HepG2 (cell line): ENCODE data around the gene C5orf52.

Experiments
- CHD2 ChIP-seq: IDR thresholded peaks from 2 replicates; pipeline ENCODE4 v1.6.1; 2011; ENCODE audit warnings: low read depth, low read length, improper control_type of control experiment
- TF ChIP-seq, protein P1 (sequence below): sonication (generic); formaldehyde crosslinking; IDR thresholded peaks from 2 replicates; pipeline ENCODE4 v1.4.0; 2020; ENCODE audit warnings: missing genetic modification reagents, mild to moderate bottlenecking, borderline replicate concordance

DNA sequence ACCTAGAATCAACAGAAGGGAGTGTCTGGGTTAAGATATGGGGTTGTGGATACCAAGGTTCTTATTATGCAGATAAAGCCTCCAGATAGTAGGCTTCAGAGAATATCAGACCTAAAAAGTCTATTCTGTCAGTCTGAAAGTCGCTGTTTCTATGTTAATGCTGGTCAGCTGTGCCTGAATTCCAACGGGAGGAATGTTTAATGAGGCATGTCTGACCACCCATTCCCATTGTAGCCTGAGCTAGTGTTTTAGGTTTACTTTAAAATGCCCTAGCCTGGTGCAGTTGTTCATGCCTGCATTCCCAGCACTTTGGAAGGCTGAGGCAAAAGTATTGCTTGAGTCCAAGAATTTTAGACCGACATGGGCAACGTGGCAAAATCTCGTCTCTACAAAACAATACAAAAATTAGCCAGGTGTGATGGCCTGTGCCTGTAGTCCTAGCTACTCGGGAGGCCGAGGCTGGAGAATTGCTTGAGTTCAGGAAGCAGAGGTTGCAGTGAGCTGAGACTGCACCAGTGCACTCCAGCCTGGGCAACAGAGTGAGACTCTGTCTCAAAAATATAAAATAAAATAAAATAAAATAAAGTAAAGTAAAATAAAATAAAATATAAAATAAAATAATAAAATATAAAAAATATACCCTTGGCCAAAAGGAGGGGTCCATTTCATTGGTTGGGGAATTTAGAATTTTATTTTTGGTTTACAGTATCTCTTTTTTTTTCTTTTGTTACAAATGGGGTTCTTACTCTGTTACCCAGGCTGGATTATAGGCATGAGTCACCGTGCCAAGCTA, 11.3 kb upstream of the C5orf52 start:
- no peak for TF ChIP-seq CHD2
- TF ChIP-seq, protein P1, sequence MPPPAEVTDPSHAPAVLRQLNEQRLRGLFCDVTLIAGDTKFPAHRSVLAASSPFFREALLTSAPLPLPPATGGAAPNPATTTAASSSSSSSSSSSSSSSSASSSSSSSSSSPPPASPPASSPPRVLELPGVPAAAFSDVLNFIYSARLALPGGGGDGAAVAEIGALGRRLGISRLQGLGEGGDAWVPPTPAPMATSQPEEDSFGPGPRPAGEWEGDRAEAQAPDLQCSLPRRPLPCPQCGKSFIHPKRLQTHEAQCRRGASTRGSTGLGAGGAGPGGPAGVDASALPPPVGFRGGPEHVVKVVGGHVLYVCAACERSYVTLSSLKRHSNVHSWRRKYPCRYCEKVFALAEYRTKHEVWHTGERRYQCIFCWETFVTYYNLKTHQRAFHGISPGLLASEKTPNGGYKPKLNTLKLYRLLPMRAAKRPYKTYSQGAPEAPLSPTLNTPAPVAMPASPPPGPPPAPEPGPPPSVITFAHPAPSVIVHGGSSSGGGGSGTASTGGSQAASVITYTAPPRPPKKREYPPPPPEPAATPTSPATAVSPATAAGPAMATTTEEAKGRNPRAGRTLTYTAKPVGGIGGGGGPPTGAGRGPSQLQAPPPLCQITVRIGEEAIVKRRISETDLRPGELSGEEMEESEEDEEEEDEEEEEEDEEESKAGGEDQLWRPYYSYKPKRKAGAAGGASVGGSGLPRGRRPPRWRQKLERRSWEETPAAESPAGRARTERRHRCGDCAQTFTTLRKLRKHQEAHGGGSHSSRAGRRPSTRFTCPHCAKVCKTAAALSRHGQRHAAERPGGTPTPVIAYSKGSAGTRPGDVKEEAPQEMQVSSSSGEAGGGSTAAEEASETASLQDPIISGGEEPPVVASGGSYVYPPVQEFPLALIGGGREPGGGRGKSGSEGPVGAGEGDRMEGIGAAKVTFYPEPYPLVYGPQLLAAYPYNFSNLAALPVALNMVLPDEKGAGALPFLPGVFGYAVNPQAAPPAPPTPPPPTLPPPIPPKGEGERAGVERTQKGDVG (CRISPR knock-in tag) = no peak
